Activated T-cell treated with anti-CD3 and anti-CD28 coated beads, Interleukin-2, amount 50 U/mL, for 72 hours (primary cell): ENCODE data around the gene KMT2A. TPM values are rescaled to one million over a fixed set of nuclear protein-coding genes. Genes with fewer than 3 reads are reported as not detected.

Experiments used
- ATAC-seq, 2 donors: fragments of 150-1000 bp; cut with Tn5 transposase; replicated peaks in 1 of 2; 2 replicates each; pipeline ENCODE4 v1.10.0; 2021; ENCODE audit warnings: moderate library complexity in 2 of 2, mild to moderate bottlenecking in 1 of 2
- DNase-seq, 2 donors: peaks; one replicate each; pipeline ENCODE4 v3.0.0; 2021 to 2022; ENCODE audit warnings: mixed read lengths in 1 of 2
- H3K27ac Mint-ChIP-seq: one replicate; pipeline ENCODE4 v1.8.0; 2022; ENCODE audit warnings: mild to moderate bottlenecking, moderate library complexity, mixed read lengths
- H3K27me3 Mint-ChIP-seq: one replicate; pipeline ENCODE4 v1.8.0; 2022; ENCODE audit warnings: low read depth, mixed read lengths
- H3K36me3 Mint-ChIP-seq, 2 donors: one replicate each; pipeline ENCODE4 v1.8.0; 2022; ENCODE audit warnings: mixed read lengths in 2 of 2, mild to moderate bottlenecking in 1 of 2; ENCODE audit not compliant: insufficient read depth in 2 of 2
- H3K4me1 Mint-ChIP-seq: one replicate; pipeline ENCODE4 v1.8.0; 2022; ENCODE audit warnings: low read depth, mixed read lengths
- H3K4me3 Mint-ChIP-seq, 2 donors: one replicate each; pipeline ENCODE4 v1.8.0; 2022; ENCODE audit warnings: mild to moderate bottlenecking in 2 of 2, mixed read lengths in 2 of 2, moderate library complexity in 2 of 2
- H3K9me3 Mint-ChIP-seq, 2 donors: one replicate each; pipeline ENCODE4 v1.8.0; 2022; ENCODE audit warnings: mixed read lengths in 2 of 2
- total RNA-seq, 2 donors: library from RNA; stranded (reverse); gene quantifications; one replicate each; pipeline ENCODE4 v1.2.3, GENCODE V29; 2022

The KMT2A gene
- total RNA-seq, 2 donors from 2014 or later: 106 to 124 TPM

DNA sequence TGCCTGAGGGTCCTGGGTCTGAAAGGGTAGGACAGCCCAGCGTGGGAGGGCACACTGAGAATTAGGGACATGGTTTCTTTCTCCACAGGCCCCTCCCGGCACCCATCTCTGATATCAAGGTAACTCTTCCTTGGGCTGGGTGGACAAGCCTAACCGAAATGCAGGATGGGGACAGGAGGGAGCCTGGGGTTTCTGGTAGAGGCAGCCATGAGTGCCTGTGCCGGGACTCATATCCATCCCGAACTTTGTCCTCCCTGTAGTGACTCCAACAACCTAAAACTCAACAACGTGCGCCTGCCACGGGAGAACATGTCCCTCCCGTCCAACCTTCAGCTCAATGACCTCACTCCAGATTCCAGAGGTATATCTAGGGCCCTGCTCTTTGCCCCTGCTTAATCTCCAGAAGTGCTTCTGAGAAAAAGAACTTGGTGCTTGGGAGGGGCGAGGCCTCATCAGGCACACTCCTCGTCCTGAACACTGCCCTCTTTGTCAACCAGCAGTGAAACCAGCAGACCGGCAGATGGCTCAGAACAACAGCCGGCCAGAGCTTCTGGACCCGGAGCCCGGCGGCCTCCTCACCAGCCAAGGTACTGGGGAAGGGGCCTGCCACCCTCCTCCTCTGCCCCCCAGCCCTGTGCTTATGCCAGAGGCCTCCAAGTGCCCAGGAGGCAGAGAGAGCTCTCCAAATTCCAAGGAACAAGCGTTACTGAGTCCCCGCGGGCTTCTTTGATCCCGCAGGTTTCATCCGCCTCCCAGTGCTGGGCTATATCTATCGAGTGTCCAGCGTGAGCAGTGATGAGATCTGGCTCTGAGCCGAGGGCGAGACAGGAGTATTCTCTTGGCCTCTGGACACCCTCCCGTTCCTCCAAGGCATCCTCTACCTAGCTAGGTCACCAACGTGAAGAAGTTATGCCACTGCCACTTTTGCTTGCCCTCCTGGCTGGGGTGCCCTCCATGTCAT lies 97.8 kb downstream of the KMT2A start:
- no peak overlapping the region for H3K27ac Mint-ChIP-seq

DNA sequence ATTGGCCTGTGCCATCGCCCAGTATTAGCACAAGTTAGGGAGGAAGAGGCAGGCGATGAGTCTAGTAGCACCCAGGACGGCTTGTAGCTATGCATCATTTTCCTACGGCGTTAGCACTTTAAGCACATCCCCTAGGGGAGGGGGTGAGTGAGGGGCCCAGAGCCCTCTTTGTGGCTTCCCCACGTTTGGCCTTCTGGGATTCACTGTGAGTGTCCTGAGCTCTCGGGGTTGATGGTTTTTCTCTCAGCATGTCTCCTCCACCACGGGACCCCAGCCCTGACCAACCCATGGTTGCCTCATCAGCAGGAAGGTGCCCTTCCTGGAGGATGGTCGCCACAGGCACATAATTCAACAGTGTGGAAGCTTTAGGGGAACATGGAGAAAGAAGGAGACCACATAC lies 99.0 kb downstream of the KMT2A start:
- ATAC-seq (no peak), DNase-seq (no peak)
- Mint-ChIP-seq H3K4me3 (no peak overlapping the region), H3K27me3 (no peaks in the 10 kb centered on the region), H3K36me3 (no peaks in the 10 kb centered on the region), H3K27ac (no peak overlapping the region), H3K4me1 (peaks cover 12% of the 10 kb centered on the region), H3K9me3 (no peaks in the 10 kb centered on the region)

More for the DNA sequence above, 97.8 kb downstream of the KMT2A start:
- Mint-ChIP-seq H3K27me3 (no peaks in the 10 kb centered on the region), H3K9me3 (no peaks in the 10 kb centered on the region), H3K4me1 (peaks cover 24% of the 10 kb centered on the region), H3K4me3 (no peak overlapping the region), H3K36me3 (peaks cover 0 to 3% of the 10 kb centered on the region in 2 donors)
- no peak for DNase-seq
- no peak for ATAC-seq

DNA sequence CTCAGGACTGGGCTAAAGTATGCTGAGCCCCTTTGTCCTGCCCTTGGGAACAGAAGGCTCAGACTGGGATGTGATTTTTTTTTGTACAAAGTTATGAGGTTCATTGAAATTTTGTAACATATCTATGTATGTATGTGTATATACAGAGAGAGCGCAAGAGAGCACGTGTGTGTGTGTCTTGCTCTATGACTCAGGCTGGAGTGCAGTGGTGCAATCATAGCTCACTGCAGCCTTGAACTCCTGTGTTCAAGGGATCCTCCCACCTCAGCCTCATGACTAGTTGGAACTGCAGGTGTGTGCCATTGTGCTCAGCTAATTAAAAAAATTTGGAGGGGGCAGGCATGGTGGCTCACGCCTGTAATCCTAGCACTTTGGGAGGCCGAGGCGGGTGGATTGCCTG lies 100.4 kb downstream of the KMT2A start:
- Mint-ChIP-seq H3K4me1 (peaks cover 4% of the 10 kb centered on the region), H3K27me3 (no peaks in the 10 kb centered on the region)
- no peak for ATAC-seq

DNA sequence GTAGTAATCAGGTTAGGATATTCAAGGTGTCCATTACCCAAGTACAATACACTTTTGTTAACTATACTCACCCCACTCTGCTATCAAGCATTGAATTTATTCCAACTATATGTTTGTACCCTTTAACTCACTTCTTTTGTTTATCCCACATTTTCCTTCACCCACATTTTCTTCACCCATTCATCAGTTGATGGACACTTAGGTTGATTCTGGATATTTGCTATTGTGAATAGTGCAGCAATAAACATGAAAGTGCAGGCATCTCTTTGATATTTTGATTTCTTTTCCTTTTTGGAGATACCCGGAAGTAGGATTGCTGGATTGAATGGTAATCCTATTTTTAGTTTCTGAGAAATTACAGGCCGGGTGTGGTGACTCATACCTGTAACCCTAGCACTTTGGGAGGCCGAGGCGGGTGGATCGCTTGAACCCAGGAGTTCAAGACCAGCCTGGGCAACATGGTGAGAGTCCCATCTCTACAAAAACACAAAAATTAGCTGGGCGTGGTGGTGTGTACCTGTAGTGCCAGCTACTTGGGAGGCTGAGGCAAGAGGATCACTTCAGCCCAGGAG lies 101.2 kb downstream of the KMT2A start:
- DNase-seq: no peak
- Mint-ChIP-seq H3K9me3 (no peaks in the 10 kb centered on the region), H3K4me3 (no peak overlapping the region), H3K36me3 (no peaks in the 10 kb centered on the region), H3K4me1 (no peaks in the 10 kb centered on the region), H3K27ac (no peak overlapping the region), H3K27me3 (no peaks in the 10 kb centered on the region)
- ATAC-seq: no peak

More for the DNA sequence above, 100.4 kb downstream of the KMT2A start:
- Mint-ChIP-seq H3K9me3 (no peaks in the 10 kb centered on the region), H3K27ac (peak overlapping the region; percentile 24), H3K36me3 (no peaks in the 10 kb centered on the region), H3K4me3 (no peak overlapping the region)
- no peak for DNase-seq

DNA sequence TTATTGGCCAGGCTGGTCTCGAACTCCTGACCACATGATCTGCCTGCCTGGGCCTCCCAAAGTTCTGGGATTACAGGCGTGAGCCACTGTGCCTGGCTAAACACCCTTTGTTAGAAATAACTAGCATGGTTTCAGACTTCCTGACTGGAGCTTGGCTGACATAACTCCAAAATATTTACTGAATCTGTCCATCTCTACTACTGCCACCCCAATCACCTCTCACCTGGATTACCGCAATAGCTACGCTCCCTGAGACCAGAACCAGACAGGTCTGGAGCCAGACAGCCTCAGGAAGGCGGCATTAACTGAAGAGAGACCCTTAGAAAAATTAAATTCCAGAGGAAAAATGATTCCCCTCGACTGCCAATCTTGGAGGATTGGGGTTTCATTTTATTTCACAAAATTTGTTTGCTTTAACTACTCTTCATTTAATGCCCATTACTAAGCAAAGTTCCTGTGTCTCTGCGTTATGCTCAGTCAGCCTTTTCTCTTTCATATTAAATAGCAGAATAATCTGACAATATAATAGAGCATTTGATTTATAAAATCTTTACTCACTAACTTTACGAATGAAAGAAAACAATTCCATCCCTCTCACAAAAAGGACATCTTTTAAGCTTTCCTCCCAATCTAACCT lies 107.8 kb downstream of the KMT2A start:
- Mint-ChIP-seq H3K4me1 (no peaks in the 10 kb centered on the region), H3K9me3 (no peaks in the 10 kb centered on the region), H3K27ac (no peak overlapping the region), H3K4me3 (no peak overlapping the region), H3K36me3 (no peaks in the 10 kb centered on the region), H3K27me3 (no peaks in the 10 kb centered on the region)
- no peak for DNase-seq
- ATAC-seq: no peak

DNA sequence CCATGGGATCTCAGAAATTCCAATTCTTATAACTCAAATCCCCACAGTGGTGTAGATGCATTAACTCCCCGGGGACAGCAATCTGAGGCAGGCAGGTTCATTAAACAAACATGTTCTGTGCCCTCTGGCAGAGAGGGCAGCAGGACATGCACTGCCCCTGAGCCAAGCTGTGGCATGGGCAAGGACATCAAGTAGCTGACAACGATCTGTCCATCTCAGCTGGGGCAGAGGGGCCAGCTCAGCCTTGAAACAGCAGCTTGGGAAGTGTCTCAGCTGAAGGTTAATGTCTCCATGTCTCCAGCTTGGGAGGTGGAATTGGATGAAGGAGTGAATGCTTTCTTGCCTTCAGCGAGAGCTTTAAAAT lies 108.3 kb downstream of the KMT2A start:
- Mint-ChIP-seq H3K36me3 (peaks cover 0 to 2% of the 10 kb centered on the region in 2 donors), H3K9me3 (no peaks in the 10 kb centered on the region), H3K27ac (no peak overlapping the region), H3K4me3 (no peak overlapping the region), H3K27me3 (no peaks in the 10 kb centered on the region), H3K4me1 (no peaks in the 10 kb centered on the region)
- ATAC-seq (no peak), DNase-seq (no peak)

DNA sequence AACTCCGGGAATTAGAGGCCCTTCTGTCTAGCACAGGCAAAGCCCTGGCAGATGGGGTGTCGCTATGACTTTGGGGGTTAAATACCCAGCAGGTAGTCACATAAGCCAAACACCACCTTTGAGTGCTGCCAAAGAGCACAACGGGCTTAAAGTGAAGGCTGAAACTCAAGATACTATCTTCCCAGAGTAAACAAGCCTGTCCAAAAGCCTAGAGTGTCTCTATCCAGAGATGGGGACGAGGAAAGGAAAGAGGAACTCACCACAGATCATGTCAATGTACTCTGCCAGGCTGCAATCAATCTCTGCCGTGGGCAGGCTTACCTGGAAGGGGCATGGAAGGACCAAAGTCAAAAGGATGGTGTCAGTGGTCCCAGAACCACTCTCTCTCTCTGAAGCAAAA lies 109.2 kb downstream of the KMT2A start:
- Mint-ChIP-seq H3K4me1 (no peaks in the 10 kb centered on the region), H3K9me3 (no peaks in the 10 kb centered on the region), H3K4me3 (no peak overlapping the region), H3K27me3 (no peaks in the 10 kb centered on the region), H3K36me3 (peaks cover 0 to 5% of the 10 kb centered on the region in 2 donors), H3K27ac (no peak overlapping the region)
- DNase-seq (no peak), ATAC-seq (no peak)

DNA sequence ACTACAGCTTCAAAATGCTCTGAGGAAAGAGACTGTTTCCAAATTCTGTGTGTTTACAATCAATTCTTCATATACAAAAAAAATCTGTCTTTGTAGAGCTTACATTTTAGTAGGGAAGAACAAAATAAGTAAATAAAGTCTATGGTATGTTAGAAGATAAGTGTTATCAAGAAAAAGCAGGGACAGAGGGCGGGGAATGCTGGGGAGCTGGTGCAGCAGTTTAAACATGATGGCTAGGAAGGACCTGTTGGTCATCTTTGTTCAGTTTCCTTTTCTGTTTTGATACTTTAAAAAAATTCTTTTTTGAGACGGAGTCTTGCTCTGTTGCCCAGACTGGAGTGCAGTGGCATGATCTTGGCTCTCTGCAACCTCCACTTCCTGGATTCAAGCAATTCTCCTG lies 110.8 kb downstream of the KMT2A start:
- no peak overlapping the region for H3K4me3 Mint-ChIP-seq

DNA sequence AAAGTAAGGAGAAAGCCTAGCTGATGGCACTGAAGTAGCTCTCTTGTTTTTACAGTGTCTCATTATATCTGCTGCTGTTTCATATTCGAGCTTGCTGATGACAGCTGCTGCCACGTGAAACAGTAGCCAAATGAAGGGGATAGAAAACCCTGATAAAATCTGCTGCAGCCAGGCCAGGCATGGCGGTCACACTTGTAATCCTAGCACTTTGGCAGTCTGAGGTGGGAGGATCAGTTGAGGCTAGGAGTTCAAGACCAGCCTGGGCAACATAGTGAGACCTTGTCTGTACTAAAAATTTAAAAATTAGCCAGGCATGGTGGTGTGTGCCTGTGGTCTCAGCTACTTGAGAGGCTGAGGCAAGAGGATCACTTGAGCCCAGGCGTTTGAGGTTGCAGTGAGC lies 116.0 kb downstream of the KMT2A start:
- Mint-ChIP-seq H3K27ac (no peak overlapping the region), H3K4me1 (no peaks in the 10 kb centered on the region), H3K27me3 (no peaks in the 10 kb centered on the region), H3K9me3 (no peaks in the 10 kb centered on the region), H3K4me3 (no peak overlapping the region), H3K36me3 (peaks cover 2 to 11% of the 10 kb centered on the region in 2 donors)
- ATAC-seq: no peak
- no peak for DNase-seq

More for the DNA sequence above, 110.8 kb downstream of the KMT2A start:
- ATAC-seq: no peak
- H3K36me3 Mint-ChIP-seq: peaks cover 0 to 9% of the 10 kb centered on the region in 2 donors
- H3K9me3 Mint-ChIP-seq: no peaks in the 10 kb centered on the region
- no peak for DNase-seq
- H3K4me1 Mint-ChIP-seq: no peaks in the 10 kb centered on the region
- H3K27ac Mint-ChIP-seq: no peak overlapping the region
- H3K27me3 Mint-ChIP-seq: no peaks in the 10 kb centered on the region

DNA sequence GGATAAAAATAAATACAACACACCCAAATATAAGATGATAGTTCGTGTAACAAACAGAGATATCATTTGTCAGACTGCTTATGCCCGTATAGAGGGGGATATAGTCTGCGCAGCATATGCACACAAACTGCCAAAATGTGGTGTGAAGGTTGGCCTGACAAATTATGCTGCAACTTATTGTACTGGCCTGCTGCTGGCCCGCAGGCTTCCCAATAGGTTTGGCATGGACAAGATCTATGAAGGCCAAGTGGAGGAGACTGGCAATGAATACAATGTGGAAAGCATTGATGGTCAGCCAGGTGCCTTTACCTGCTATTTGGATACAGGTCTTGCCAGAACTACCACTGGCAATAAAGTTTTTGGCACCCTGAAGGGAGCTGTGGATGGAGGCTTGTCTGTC lies 124.5 kb downstream of the KMT2A start:
- H3K36me3 Mint-ChIP-seq: peaks cover 0 to 1% of the 10 kb centered on the region in 2 donors
- ATAC-seq (no peak), DNase-seq (no peak)
- no peaks in the 10 kb centered on the region for H3K27me3 Mint-ChIP-seq
- peaks cover 32% of the 10 kb centered on the region for H3K4me1 Mint-ChIP-seq
- H3K9me3 Mint-ChIP-seq: no peaks in the 10 kb centered on the region
- no peak overlapping the region for H3K4me3 Mint-ChIP-seq
- H3K27ac Mint-ChIP-seq: no peak overlapping the region

DNA sequence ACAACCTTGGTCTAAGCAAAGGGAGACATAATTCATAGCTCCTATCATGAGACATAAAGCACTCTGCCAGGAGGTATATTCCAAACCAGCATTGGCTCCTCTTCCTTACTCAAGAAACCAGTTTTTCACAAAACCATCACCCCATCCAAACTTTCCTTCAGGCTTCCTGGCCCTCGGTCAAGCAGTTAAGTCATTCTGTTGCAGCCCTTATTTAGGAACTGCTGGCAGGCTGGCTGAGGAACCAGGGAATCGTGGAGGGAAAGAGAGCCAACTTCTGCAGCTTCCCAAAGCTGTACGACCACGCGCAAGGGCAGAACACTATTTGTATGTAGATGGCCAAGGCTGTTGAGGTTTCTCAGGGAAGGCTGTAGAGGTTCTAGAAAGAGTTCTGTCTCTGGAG lies 128.8 kb downstream of the KMT2A start:
- peak overlapping the region; percentile 27 for H3K27ac Mint-ChIP-seq
- no peak for ATAC-seq
- no peaks in the 10 kb centered on the region for H3K27me3 Mint-ChIP-seq
- peaks cover 42% of the 10 kb centered on the region for H3K4me1 Mint-ChIP-seq
- peaks cover 0 to 1% of the 10 kb centered on the region in 2 donors for H3K36me3 Mint-ChIP-seq
- no peak for DNase-seq
- peak overlapping the region; percentile 71 to 77 for H3K4me3 Mint-ChIP-seq
- H3K9me3 Mint-ChIP-seq: no peaks in the 10 kb centered on the region

DNA sequence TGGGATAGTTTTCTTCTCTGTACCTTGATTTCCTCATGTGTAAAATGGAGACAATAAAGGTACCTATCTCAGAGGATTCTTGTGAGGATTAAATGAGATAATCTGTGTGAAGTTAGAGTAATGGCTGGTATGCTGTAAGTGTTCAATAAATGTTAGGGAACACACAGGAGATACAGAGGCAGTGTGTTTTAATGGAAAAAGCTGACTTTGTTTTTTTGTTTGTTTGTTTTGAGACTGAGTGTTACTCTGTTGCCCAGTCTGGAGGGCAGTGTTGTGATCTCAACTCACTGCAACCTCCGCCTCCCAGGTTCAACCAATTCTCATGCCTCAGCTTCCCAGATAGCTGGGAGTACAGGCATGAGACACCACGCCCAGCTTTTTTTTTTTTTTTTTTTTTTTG lies 133.4 kb downstream of the KMT2A start:
- no peak overlapping the region for H3K4me3 Mint-ChIP-seq
- H3K4me1 Mint-ChIP-seq: peaks cover 44% of the 10 kb centered on the region

DNA sequence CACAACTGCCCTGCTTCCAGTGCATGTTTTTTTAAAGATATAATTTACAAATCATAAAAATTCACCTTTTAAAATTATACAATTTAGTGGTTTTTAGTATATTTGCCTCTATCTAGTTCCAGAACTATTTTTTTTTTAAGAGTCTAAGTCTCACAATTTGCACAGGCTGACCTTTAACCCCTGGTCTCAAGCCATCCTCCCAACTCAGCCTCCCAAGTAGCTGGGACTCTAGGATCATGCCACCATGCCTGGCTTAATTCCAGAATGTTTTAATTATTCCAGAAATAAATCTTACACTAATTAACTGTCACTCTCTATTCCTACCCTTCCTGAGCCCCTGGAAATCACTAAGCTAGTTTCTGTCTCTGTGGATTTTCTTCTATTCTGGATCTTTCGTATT lies 134.5 kb downstream of the KMT2A start:
- H3K9me3 Mint-ChIP-seq: no peaks in the 10 kb centered on the region
- H3K4me1 Mint-ChIP-seq: peaks cover 44% of the 10 kb centered on the region
- H3K27ac Mint-ChIP-seq: peak overlapping the region; percentile 95
- peaks cover 5 to 7% of the 10 kb centered on the region in 2 donors for H3K36me3 Mint-ChIP-seq
- no peaks in the 10 kb centered on the region for H3K27me3 Mint-ChIP-seq
- H3K4me3 Mint-ChIP-seq: no peak overlapping the region
- ATAC-seq: no peak
- no peak for DNase-seq

More for the DNA sequence above, 133.4 kb downstream of the KMT2A start:
- no peak for ATAC-seq
- no peaks in the 10 kb centered on the region for H3K27me3 Mint-ChIP-seq
- no peak for DNase-seq
- H3K27ac Mint-ChIP-seq: no peak overlapping the region
- peaks cover 5 to 7% of the 10 kb centered on the region in 2 donors for H3K36me3 Mint-ChIP-seq
- no peaks in the 10 kb centered on the region for H3K9me3 Mint-ChIP-seq
